Fibroblast of villous mesenchyme (primary cell): ENCODE measurements around the gene SLC39A2. TPM values are rescaled to one million over a fixed set of nuclear protein-coding genes. Genes with fewer than 3 reads are reported as not detected.

Source experiments
- DNase-seq: peaks from one replicate; pipeline ENCODE4 v3.0.0-alpha.2; 2010; ENCODE audit warnings: low read depth
- H3K4me3 ChIP-seq: 2 replicates; pipeline ENCODE4 v1.5.1; 2011; ENCODE audit warnings: low read depth, mild to moderate bottlenecking, low read length
- CTCF ChIP-seq: IDR thresholded peaks from 2 replicates; pipeline ENCODE4 v1.5.1; 2012; ENCODE audit warnings: low read depth, mild to moderate bottlenecking, low read length; ENCODE audit not compliant: insufficient read depth
- small RNA-seq: library from RNA; depleted of rRNA; stranded (forward); fragments of <200 nt; gene quantifications from one replicate; pipeline ENCODE3, GENCODE V24; 2012
- total RNA-seq: library from RNA; depleted of rRNA; stranded (reverse); fragments of >200 nt; gene quantifications from 2 replicates; pipeline ENCODE4 v1.2.3, GENCODE V29; 2012

The SLC39A2 gene
- total RNA-seq, 1 donor = not detected

GRCh38 chr14:21048638-21049037 lies 49.5 kb downstream of the SLC39A2 start:
- no peak for DNase-seq
- TF ChIP-seq CTCF = no peak
- no peak overlapping the region for H3K4me3 ChIP-seq

GRCh38 chr14:21049271-21049673 lies 50.2 kb downstream of the SLC39A2 start:
- no peak for DNase-seq
- H3K4me3 ChIP-seq = no peak overlapping the region

GRCh38 chr14:21050597-21050996 lies 51.5 kb downstream of the SLC39A2 start:
- DNase-seq = no peak
- TF ChIP-seq CTCF = no peak
- no peak overlapping the region for H3K4me3 ChIP-seq

More at GRCh38 chr14:21049271-21049673, 50.2 kb downstream of the SLC39A2 start:
- no peak for TF ChIP-seq CTCF

Small RNAs within 50 kb of the gene (small RNA-seq; reads per million reads assigned to genes)
- not detected for gene RN7SL189P

Other genes starting within 250 kb of the SLC39A2 start
- not detected in 2 replicates for gene EDDM3B, start 230.9 kb upstream of the SLC39A2 start, total RNA-seq
- not detected in 2 replicates for gene RNASE6, start 218.0 kb upstream of the SLC39A2 start, total RNA-seq
- gene RNASE1, start 196.4 kb upstream of the SLC39A2 start, total RNA-seq = not detected in 2 replicates
- gene RNASE3, start 107.9 kb upstream of the SLC39A2 start, total RNA-seq = not detected in 2 replicates
- gene RNASE2, start 43.8 kb upstream of the SLC39A2 start, total RNA-seq = not detected in 2 replicates
- gene METTL17, start 9.3 kb upstream of the SLC39A2 start, total RNA-seq = 34.5 and 41.2 TPM in 2 replicates
- 1.3 TPM in 1 of 2 replicates, not detected in the other for gene NDRG2, start 25.8 kb downstream of the SLC39A2 start, total RNA-seq
- gene TPPP2, start 30.9 kb downstream of the SLC39A2 start, total RNA-seq = not detected in 2 replicates
- gene RNASE13, start 35.5 kb downstream of the SLC39A2 start, total RNA-seq = not detected in 2 replicates
- gene RNASE7, start 43.1 kb downstream of the SLC39A2 start, total RNA-seq = not detected in 2 replicates
- not detected in 2 replicates for gene RNASE8, start 58.5 kb downstream of the SLC39A2 start, total RNA-seq
- 39.6 and 45.3 TPM in 2 replicates for gene ARHGEF40, start 71.0 kb downstream of the SLC39A2 start, total RNA-seq
- gene ZNF219, start 99.4 kb downstream of the SLC39A2 start, total RNA-seq = 1.7 and 2.6 TPM in 2 replicates
- gene TMEM253, start 101.8 kb downstream of the SLC39A2 start, total RNA-seq = 0.64 TPM in 1 of 2 replicates, not detected in the other
- gene OR5AU1, start 156.8 kb downstream of the SLC39A2 start, total RNA-seq = under 0.01 TPM in 1 of 2 replicates, not detected in the other